Neural cell (in vitro differentiated cells): ENCODE results near the gene CCDC191. TPM values are rescaled to one million over a fixed set of nuclear protein-coding genes. Genes with fewer than 3 reads are reported as not detected.

ENCODE experiments used
- H2AFZ ChIP-seq: fragments of 200-600, 300-800 bp; sonication (generic), shearing (Covaris generic); 2 replicates; pipeline ENCODE4 v1.6.0; 2014; ENCODE audit warnings: low read depth, mild to moderate bottlenecking, antibody characterized with exemption, low read length, moderate library complexity
- H3F3A ChIP-seq: fragments of 200-600 bp; shearing (Covaris generic); 2 replicates; pipeline ENCODE4 v1.6.1; 2016; ENCODE audit warnings: mild to moderate bottlenecking, moderate library complexity, mixed read lengths, antibody characterized with exemption, low read length; ENCODE audit not compliant: insufficient read depth, poor library complexity, severe bottlenecking
- H3K27ac ChIP-seq: fragments of 200-600, 300-800 bp; sonication (generic), shearing (Covaris generic); 2 replicates; pipeline ENCODE4 v1.5.1; 2014; ENCODE audit warnings: mild to moderate bottlenecking, low read length, moderate library complexity
- H3K27me3 ChIP-seq: fragments of 300-800, 200-600 bp; sonication (generic), shearing (Covaris generic); 2 replicates; pipeline ENCODE4 v1.6.0; 2014; ENCODE audit warnings: mild to moderate bottlenecking, low read depth, low read length, moderate library complexity; ENCODE audit not compliant: insufficient read depth
- H3K36me3 ChIP-seq: fragments of 300-800, 200-600 bp; sonication (generic), shearing (Covaris generic); 2 replicates; pipeline ENCODE4 v1.5.1; 2014; ENCODE audit warnings: mild to moderate bottlenecking, antibody characterized with exemption, low read length, moderate library complexity; ENCODE audit not compliant: insufficient read depth
- H3K4me2 ChIP-seq: fragments of 300-800, 200-600 bp; sonication (generic), shearing (Covaris generic); 2 replicates; pipeline ENCODE4 v1.6.0; 2014; ENCODE audit warnings: mild to moderate bottlenecking, low read length
- H3K4me3 ChIP-seq: fragments of 300-800, 200-600 bp; sonication (generic), shearing (Covaris generic); 2 replicates; pipeline ENCODE4 v1.5.1; 2014; ENCODE audit warnings: mild to moderate bottlenecking, low read length, moderate library complexity
- H3K79me2 ChIP-seq: fragments of 200-600 bp; shearing (Covaris generic); replicated peaks from 2 replicates; pipeline ENCODE4 v1.6.0; 2014; ENCODE audit warnings: mild to moderate bottlenecking, low read length, moderate library complexity; ENCODE audit not compliant: insufficient read depth
- H3K9ac ChIP-seq: fragments of 300-800, 200-600 bp; sonication (generic), shearing (Covaris generic); 2 replicates; pipeline ENCODE4 v1.6.1; 2016; ENCODE audit warnings: mild to moderate bottlenecking, low read length, mixed read lengths
- H3K9me2 ChIP-seq: fragments of 200-600 bp; shearing (Covaris generic); 2 replicates; pipeline ENCODE4 v1.6.1; 2016; ENCODE audit warnings: mild to moderate bottlenecking, low read length, mixed read lengths; ENCODE audit not compliant: insufficient read depth
- H3K9me3 ChIP-seq: fragments of 200-600, 300-800 bp; sonication (generic), shearing (Covaris generic); 2 replicates; pipeline ENCODE4 v1.6.1; 2016; ENCODE audit warnings: mild to moderate bottlenecking, mixed run types, low read length, moderate library complexity, mixed read lengths
- H4K20me1 ChIP-seq: fragments of 200-600 bp; shearing (Covaris generic); 2 replicates; pipeline ENCODE4 v1.6.1; 2016; ENCODE audit warnings: mild to moderate bottlenecking, mixed run types; ENCODE audit not compliant: insufficient read depth
- EP300 ChIP-seq: fragments of 450-650 bp; conservative IDR thresholded peaks from 2 replicates; pipeline ENCODE4 v1.6.1; 2014; ENCODE audit warnings: antibody characterized with exemption, mild to moderate bottlenecking, moderate library complexity; ENCODE audit not compliant: poor library complexity, severe bottlenecking
- EZH2 ChIP-seq: fragments of 200-600, 300-800 bp; shearing (Covaris generic), sonication (generic); IDR thresholded peaks from 2 replicates; pipeline ENCODE4 v1.6.1; 2014; ENCODE audit warnings: antibody characterized with exemption, low read length, borderline replicate concordance, mild to moderate bottlenecking; ENCODE audit not compliant: insufficient read depth, poor library complexity, severe bottlenecking
- MXI1 ChIP-seq: fragments of 450-650 bp; conservative IDR thresholded peaks from 2 replicates; pipeline ENCODE4 v1.6.1; 2014; ENCODE audit warnings: antibody characterized with exemption, mild to moderate bottlenecking; ENCODE audit not compliant: poor library complexity, severe bottlenecking
- POLR2AphosphoS5 ChIP-seq: IDR thresholded peaks from 2 replicates; pipeline ENCODE4 v1.6.1; 2012
- RAD21 ChIP-seq: fragments of 450-650 bp; conservative IDR thresholded peaks from 2 replicates; pipeline ENCODE4 v1.6.1; 2014; ENCODE audit warnings: antibody characterized with exemption, mild to moderate bottlenecking, moderate library complexity
- SMC3 ChIP-seq: fragments of 450-650 bp; conservative IDR thresholded peaks from 2 replicates; pipeline ENCODE4 v1.6.1; 2014; ENCODE audit warnings: antibody characterized with exemption, mild to moderate bottlenecking, moderate library complexity; ENCODE audit not compliant: poor library complexity
- TAF1 ChIP-seq: IDR thresholded peaks from 2 replicates; pipeline ENCODE4 v1.6.1; 2012; ENCODE audit warnings: low read depth
- polyA plus RNA-seq: library from polyadenylated mRNA; depleted of rRNA; stranded (reverse); fragments of >200 nt; gene quantifications from 2 replicates; pipeline ENCODE4 v1.2.3, GENCODE V29; 2014
- TF ChIP-seq, protein P1 (sequence below): IDR thresholded peaks from 2 replicates; pipeline ENCODE4 v1.6.1; 2012; ENCODE audit warnings: borderline replicate concordance
- TF ChIP-seq, protein P2 (sequence below): fragments of 450-650 bp; IDR thresholded peaks from 2 replicates; pipeline ENCODE4 v1.5.1; 2014; ENCODE audit warnings: antibody characterized with exemption, mild to moderate bottlenecking, moderate library complexity; ENCODE audit not compliant: poor library complexity, severe bottlenecking

The CCDC191 gene
- polyA plus RNA-seq, 1 donor from 2014 or later: 14.9 TPM

DNA sequence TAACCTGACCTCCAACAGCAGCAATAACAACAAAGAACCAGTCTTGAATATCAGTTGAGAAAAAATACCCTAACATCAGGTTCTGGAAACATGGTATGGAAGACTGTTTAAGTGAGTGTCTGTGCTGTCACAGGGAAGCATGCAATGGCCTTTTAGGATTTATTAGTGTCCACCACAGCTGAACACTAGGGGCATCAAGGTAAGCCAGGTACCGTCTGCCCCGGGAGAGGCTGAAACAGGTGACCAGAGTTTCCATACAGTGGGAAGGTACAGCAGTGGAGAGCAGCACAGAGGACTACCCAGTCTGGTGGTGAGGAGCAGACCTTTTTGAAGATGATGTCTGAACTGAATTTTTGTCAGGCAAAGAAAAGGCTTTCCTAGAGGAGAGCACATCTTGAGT lies 90.2 kb downstream of the CCDC191 start:
- Histone ChIP-seq H3K9ac (no peak overlapping the region), H3K27me3 (no peaks in the 10 kb centered on the region), H3K36me3 (no peaks in the 10 kb centered on the region), H3K79me2 (no peaks in the 10 kb centered on the region), H4K20me1 (no peaks in the 10 kb centered on the region), H3K4me2 (no peak overlapping the region), H3K9me2 (no peaks in the 10 kb centered on the region), H3K9me3 (no peaks in the 10 kb centered on the region), H3F3A (no peaks in the 10 kb centered on the region), H2AFZ (no peak overlapping the region), H3K27ac (no peak overlapping the region), H3K4me3 (no peak overlapping the region)
- TF ChIP-seq, protein P1, sequence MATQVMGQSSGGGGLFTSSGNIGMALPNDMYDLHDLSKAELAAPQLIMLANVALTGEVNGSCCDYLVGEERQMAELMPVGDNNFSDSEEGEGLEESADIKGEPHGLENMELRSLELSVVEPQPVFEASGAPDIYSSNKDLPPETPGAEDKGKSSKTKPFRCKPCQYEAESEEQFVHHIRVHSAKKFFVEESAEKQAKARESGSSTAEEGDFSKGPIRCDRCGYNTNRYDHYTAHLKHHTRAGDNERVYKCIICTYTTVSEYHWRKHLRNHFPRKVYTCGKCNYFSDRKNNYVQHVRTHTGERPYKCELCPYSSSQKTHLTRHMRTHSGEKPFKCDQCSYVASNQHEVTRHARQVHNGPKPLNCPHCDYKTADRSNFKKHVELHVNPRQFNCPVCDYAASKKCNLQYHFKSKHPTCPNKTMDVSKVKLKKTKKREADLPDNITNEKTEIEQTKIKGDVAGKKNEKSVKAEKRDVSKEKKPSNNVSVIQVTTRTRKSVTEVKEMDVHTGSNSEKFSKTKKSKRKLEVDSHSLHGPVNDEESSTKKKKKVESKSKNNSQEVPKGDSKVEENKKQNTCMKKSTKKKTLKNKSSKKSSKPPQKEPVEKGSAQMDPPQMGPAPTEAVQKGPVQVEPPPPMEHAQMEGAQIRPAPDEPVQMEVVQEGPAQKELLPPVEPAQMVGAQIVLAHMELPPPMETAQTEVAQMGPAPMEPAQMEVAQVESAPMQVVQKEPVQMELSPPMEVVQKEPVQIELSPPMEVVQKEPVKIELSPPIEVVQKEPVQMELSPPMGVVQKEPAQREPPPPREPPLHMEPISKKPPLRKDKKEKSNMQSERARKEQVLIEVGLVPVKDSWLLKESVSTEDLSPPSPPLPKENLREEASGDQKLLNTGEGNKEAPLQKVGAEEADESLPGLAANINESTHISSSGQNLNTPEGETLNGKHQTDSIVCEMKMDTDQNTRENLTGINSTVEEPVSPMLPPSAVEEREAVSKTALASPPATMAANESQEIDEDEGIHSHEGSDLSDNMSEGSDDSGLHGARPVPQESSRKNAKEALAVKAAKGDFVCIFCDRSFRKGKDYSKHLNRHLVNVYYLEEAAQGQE: no peak
- TF ChIP-seq EZH2 (no peak), POLR2AphosphoS5 (no peak), TAF1 (no peak), RAD21 (no peak), MXI1 (no peak), EP300 (no peak), SMC3 (no peak)
- TF ChIP-seq, protein P2, sequence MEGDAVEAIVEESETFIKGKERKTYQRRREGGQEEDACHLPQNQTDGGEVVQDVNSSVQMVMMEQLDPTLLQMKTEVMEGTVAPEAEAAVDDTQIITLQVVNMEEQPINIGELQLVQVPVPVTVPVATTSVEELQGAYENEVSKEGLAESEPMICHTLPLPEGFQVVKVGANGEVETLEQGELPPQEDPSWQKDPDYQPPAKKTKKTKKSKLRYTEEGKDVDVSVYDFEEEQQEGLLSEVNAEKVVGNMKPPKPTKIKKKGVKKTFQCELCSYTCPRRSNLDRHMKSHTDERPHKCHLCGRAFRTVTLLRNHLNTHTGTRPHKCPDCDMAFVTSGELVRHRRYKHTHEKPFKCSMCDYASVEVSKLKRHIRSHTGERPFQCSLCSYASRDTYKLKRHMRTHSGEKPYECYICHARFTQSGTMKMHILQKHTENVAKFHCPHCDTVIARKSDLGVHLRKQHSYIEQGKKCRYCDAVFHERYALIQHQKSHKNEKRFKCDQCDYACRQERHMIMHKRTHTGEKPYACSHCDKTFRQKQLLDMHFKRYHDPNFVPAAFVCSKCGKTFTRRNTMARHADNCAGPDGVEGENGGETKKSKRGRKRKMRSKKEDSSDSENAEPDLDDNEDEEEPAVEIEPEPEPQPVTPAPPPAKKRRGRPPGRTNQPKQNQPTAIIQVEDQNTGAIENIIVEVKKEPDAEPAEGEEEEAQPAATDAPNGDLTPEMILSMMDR: no peak

DNA sequence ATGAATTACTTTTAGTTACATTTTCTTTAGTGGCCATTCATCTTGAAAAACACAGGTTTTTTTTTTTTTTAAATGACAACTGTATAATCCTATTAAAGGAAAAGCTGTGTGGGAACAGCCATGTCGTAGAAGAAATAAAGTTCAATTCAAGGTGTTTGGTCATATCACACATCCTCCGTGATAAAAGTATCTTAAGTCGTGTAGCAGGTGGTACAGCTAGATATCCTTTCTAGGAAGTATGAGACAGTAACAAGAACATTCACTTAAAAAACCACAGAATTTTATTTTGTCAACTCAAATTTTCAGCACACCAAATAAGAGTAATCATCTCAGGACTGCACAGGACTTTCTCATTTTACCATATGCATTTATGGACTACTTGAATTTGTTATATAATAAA lies 92.4 kb downstream of the CCDC191 start:
- H3K9me3 ChIP-seq: no peaks in the 10 kb centered on the region
- no peak overlapping the region for H2AFZ ChIP-seq
- no peaks in the 10 kb centered on the region for H3K36me3 ChIP-seq
- TF ChIP-seq EP300: no peak
- no peak for TF ChIP-seq EZH2
- TF ChIP-seq, protein P2: no peak
- no peak for TF ChIP-seq SMC3
- no peak for TF ChIP-seq RAD21
- no peak for TF ChIP-seq TAF1
- TF ChIP-seq MXI1: no peak
- TF ChIP-seq POLR2AphosphoS5: no peak
- TF ChIP-seq, protein P1: no peak
- H3K9me2 ChIP-seq: no peaks in the 10 kb centered on the region
- H3K27me3 ChIP-seq: no peaks in the 10 kb centered on the region
- H3K4me3 ChIP-seq: no peak overlapping the region
- H3K4me2 ChIP-seq: no peak overlapping the region
- no peak overlapping the region for H3K9ac ChIP-seq
- H3K79me2 ChIP-seq: no peaks in the 10 kb centered on the region
- no peaks in the 10 kb centered on the region for H3F3A ChIP-seq
- H4K20me1 ChIP-seq: no peaks in the 10 kb centered on the region
- H3K27ac ChIP-seq: no peak overlapping the region
